PFSK-1 (cell line): ENCODE measurements around the gene LDLRAD4.

Source experiments
- FOXP2 ChIP-seq: optimal IDR thresholded peaks from 2 replicates; pipeline ENCODE3; 2011; ENCODE audit warnings: borderline replicate concordance, control low read depth, inconsistent platforms; ENCODE audit not compliant: insufficient read depth; ENCODE audit errors: extremely low read length, extremely low read depth
- POLR2AphosphoS5 ChIP-seq: IDR thresholded peaks from 2 replicates; pipeline ENCODE4 v1.6.1; 2012; ENCODE audit warnings: low read depth, mild to moderate bottlenecking, control low read depth, low read length, moderate library complexity
- SIN3A ChIP-seq: IDR thresholded peaks from 2 replicates; pipeline ENCODE4 v1.6.1; 2012; ENCODE audit warnings: mild to moderate bottlenecking, low read length, moderate library complexity, borderline replicate concordance; ENCODE audit not compliant: insufficient read depth
- TAF1 ChIP-seq: IDR thresholded peaks from 2 replicates; pipeline ENCODE4 v1.6.1; 2012; ENCODE audit warnings: low read length, control low read depth, borderline replicate concordance; ENCODE audit not compliant: insufficient read depth
- TF ChIP-seq, protein P1 (sequence below), 2 experiments: IDR thresholded peaks; 2 replicates each; pipeline versions ENCODE4 v1.6.1 to v1.8.0; 2011 to 2012; ENCODE audit warnings: low read depth in 2 of 2, low read length in 2 of 2, control low read depth in 1 of 2, inconsistent platforms in 1 of 2, mild to moderate bottlenecking in 1 of 2, moderate library complexity in 1 of 2; ENCODE audit not compliant: insufficient read depth in 1 of 2

LDLRAD4 gene

DNA sequence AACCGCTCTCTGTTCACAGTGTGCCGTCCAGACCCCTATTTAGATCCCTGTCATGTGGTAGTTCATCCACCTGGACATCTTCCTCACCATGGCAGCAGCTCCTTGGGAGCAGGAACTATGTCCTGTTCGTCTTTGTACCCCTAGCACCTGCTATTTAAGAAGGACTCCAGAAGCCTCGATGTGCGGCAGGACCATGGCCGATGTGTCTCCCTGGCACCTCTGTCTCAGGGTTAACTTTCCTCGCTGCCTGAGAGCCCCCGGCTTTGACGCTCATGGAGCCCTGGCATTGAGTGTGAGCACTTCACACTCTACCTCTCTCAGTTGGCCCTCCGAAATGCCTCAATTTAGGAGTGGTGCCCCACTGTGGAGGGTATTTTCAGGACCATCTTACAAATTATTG lies 355.8 kb downstream of the LDLRAD4 start:
- no peak for TF ChIP-seq TAF1
- no peak for TF ChIP-seq SIN3A
- no peak for TF ChIP-seq FOXP2
- no peak for TF ChIP-seq POLR2AphosphoS5
- TF ChIP-seq, protein P1, sequence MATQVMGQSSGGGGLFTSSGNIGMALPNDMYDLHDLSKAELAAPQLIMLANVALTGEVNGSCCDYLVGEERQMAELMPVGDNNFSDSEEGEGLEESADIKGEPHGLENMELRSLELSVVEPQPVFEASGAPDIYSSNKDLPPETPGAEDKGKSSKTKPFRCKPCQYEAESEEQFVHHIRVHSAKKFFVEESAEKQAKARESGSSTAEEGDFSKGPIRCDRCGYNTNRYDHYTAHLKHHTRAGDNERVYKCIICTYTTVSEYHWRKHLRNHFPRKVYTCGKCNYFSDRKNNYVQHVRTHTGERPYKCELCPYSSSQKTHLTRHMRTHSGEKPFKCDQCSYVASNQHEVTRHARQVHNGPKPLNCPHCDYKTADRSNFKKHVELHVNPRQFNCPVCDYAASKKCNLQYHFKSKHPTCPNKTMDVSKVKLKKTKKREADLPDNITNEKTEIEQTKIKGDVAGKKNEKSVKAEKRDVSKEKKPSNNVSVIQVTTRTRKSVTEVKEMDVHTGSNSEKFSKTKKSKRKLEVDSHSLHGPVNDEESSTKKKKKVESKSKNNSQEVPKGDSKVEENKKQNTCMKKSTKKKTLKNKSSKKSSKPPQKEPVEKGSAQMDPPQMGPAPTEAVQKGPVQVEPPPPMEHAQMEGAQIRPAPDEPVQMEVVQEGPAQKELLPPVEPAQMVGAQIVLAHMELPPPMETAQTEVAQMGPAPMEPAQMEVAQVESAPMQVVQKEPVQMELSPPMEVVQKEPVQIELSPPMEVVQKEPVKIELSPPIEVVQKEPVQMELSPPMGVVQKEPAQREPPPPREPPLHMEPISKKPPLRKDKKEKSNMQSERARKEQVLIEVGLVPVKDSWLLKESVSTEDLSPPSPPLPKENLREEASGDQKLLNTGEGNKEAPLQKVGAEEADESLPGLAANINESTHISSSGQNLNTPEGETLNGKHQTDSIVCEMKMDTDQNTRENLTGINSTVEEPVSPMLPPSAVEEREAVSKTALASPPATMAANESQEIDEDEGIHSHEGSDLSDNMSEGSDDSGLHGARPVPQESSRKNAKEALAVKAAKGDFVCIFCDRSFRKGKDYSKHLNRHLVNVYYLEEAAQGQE (IDR thresholded peaks at IDR 0.05; ENCODE audit: insufficient read depth in 1 of 2, low read depth in 2 of 2, low read length in 2 of 2), result no peak

DNA sequence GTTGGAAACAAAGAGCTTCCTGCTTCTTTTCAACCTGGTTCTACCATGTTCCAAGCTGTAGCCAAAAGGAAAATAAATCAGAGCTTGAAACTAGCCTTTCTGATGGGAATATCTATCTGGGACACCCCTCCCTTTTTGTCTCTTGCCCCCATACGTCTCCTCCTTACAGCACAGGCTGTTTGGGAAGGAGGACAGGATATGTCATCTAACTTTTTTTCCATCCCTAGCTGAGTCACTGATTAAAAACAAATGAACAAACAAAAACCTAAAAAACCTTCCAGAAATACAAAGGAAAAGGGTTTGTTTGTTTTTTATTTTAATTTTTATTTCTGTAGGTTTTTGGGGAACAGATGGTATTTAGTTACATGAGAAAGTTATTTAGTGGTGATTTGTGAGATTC lies 356.2 kb downstream of the LDLRAD4 start:
- TF ChIP-seq FOXP2 (no peak), POLR2AphosphoS5 (no peak), TAF1 (no peak), SIN3A (no peak)
- TF ChIP-seq, protein P1 (IDR thresholded peaks at IDR 0.05; ENCODE audit: insufficient read depth in 1 of 2, low read depth in 2 of 2, low read length in 2 of 2), result no peak

DNA sequence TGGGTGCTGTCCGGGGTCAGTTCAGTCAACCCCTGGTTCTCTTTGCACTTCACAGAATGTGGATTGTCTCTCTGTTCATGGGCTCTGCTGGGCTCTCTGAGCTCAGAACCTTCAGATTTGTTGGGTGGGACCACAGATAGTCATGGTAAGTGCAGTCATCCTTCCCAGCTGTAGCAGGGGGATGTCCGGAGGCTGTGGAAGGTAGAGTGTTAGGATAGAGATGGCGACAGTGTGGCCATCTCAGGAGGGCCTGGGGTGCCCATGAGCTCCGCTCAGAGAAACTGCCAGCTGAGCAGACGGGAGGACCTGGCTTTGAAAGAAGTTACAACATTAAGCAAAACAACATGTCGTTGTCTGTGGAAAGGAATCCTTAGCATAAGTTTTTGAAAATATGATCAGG lies 358.0 kb downstream of the LDLRAD4 start:
- TF ChIP-seq SIN3A (no peak), TAF1 (no peak), POLR2AphosphoS5 (no peak), FOXP2 (no peak)
- TF ChIP-seq, protein P1 (IDR thresholded peaks at IDR 0.05; ENCODE audit: insufficient read depth in 1 of 2, low read depth in 2 of 2, low read length in 2 of 2), result no peak

DNA sequence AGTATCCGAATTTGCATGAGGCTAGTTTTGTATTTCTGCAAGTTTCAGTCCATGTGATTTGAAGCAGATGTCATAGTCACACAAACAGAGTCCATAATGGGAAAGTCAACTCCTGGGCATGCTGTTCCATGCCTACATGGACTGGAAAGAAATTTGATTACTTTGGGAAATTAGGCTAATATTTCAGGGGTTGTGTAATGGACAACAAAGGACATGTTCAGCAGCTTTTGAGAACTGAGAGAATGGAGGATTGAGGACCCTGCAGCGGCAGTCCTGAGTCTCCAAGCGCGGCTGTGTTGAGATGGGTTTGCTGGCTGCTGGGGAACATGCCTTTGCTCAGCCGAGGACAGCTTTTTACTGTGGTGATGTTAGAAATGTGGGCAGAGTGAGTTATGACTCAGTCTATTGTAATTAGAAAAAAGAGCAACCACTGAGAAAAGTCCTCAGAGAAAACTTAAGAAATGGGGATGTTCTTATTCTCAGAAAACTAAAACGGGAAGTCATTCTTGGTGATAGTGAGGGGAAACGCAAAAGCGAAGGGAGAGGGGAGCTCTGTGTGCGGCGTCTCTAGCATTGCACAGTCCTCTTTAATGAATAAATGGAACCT lies 358.6 kb downstream of the LDLRAD4 start:
- TF ChIP-seq TAF1 (no peak), FOXP2 (no peak), SIN3A (no peak), POLR2AphosphoS5 (no peak)
- TF ChIP-seq, protein P1 (IDR thresholded peaks at IDR 0.05; ENCODE audit: insufficient read depth in 1 of 2, low read depth in 2 of 2, low read length in 2 of 2), result no peak

DNA sequence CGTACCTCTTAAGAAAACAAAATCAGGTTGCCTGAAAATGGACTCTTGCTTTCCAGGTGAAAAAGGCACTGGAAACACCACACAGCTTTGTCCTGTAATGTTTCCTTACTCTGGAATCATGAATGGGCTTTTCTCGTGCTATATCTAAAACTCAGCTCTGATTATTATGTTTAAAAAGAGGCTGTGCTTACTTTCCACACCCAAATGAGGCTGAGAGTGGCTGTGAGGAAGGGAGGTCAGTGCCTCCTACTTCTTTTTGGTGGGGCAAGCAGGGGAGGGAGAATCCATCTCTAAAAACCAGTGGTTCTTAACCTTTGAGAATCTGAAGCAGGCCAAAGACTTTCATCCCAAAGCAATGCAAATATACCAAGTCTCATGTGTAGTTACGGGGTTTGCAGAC lies 359.2 kb downstream of the LDLRAD4 start:
- no peak for TF ChIP-seq POLR2AphosphoS5
- TF ChIP-seq TAF1, result no peak

DNA sequence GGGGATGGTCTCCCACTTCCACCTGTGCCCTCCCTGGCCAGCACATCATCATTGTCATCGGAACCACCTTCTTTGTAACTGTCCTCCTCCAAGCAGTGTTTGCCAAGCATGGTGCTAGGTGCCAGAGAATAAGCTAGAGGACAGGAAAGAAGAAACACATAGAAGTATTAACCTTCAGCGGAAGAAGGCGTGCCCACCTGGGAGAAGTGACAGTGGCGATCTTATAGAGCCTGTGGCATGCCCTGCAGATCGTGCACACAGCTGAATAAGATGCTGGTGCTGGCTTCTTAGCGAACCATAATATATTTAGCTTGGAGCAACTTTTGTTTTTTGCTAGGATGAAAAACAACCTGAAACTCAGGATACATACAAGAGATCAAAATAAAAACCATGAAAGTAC lies 359.8 kb downstream of the LDLRAD4 start:
- TF ChIP-seq TAF1 (no peak), SIN3A (no peak), POLR2AphosphoS5 (no peak), FOXP2 (no peak)
- TF ChIP-seq, protein P1 (IDR thresholded peaks at IDR 0.05; ENCODE audit: insufficient read depth in 1 of 2, low read depth in 2 of 2, low read length in 2 of 2), result no peak
